Measurements from ENCODE around the gene TWNK. TPM values are rescaled to one million over a fixed set of nuclear protein-coding genes. Genes with fewer than 3 reads are reported as not detected.

Gene TWNK
- total and polyA plus RNA-seq, 2 of the 4 experiments (the other 2 are of a cell fraction), result 7.7 to 8.8 TPM

- peak overlapping the region; percentile 80 to 99 for H4K8ac ChIP-seq (ENCODE audit: low read depth in 2 of 2, low read length in 2 of 2)
- dilution Hi-C loops (cut with HindIII; ENCODE audit: low sequenced_read_pairs, unreplicated experiment), result no loop called here
- H3K14ac ChIP-seq (replicated peaks; ENCODE audit: low read depth, low read length), result peak overlapping the region; percentile 100
- WGBS, 2 experiments (ENCODE audit: extremely low coverage in 2 of 2, insufficient read length in 1 of 2), result 1% methylated on average over 53 of the region's 83 CpGs; no CpG with 5 or more reads in 1 of the 2 experiments
- H4K20me1 ChIP-seq (ENCODE audit: insufficient read depth, low read length), result peaks cover 39% of the 10 kb centered on the region
- POLR2A ChIA-PET (ENCODE audit: unreplicated experiment), result interaction anchor here (0.7 kb wide), 1 partner anchor 9 kb away, joined by 5 read pairs; no protein-coding TSS in a partner anchor
- intact Hi-C loops (cut with micrococcal nuclease), result loop anchor here (1.0 kb wide), 1 partner anchor 14 kb away; no protein-coding TSS in a partner anchor
- H2AFZ ChIP-seq (replicated peaks; ENCODE audit: low read length, poor library complexity), result peak overlapping the region; percentile 92
- peak overlapping the region; percentile 88 for H3K4me2 ChIP-seq (ENCODE audit: low read depth, low read length)
- peak overlapping the region; percentile 88 for H3K18ac ChIP-seq (ENCODE audit: low read depth, low read length)
- DNase-seq (peak; percentile 75), ATAC-seq (ENCODE audit: low read depth) (peak; percentile 57)
- H3K9me3 ChIP-seq (ENCODE audit: control insufficient read depth, insufficient read depth, low read length), result no peaks in the 10 kb centered on the region
- peaks cover 19% of the 10 kb centered on the region; the same call in 1 of the 2 replicates for H3K36me3 ChIP-seq (ENCODE audit: control insufficient read depth, insufficient read depth, low read length)
- peak overlapping the region; percentile 80 for H2BK20ac ChIP-seq (ENCODE audit: low read depth, low read length)
- peak; percentile 58 for TF ChIP-seq SMC3 (IDR thresholded peaks at IDR 0.05; ENCODE audit: low read depth, low read length)
- TF ChIP-seq RFX5 (IDR thresholded peaks at IDR 0.05; ENCODE audit: low read depth, low read length), result no peak
- TF ChIP-seq RAD21 (IDR thresholded peaks at IDR 0.05; ENCODE audit: low read length), result peak; percentile 57
- TF ChIP-seq POLR2A (IDR thresholded peaks at IDR 0.05; ENCODE audit: low read depth, low read length), result peak; percentile 87
- no peak for TF ChIP-seq USF2 (IDR thresholded peaks at IDR 0.05; ENCODE audit: low read depth, low read length)
- TF ChIP-seq MAZ (IDR thresholded peaks at IDR 0.05; ENCODE audit: borderline replicate concordance, low read depth, low read length), result peak; percentile 82
- TF ChIP-seq CTCF (conservative IDR thresholded peaks at IDR 0.05; ENCODE audit: low read depth, low read length), result peak; percentile 85
- no TSS peak for BruUV-seq (replicated peaks)
- H2AK9ac ChIP-seq (replicated peaks; ENCODE audit: low read depth, low read length, poor library complexity), result peak overlapping the region; percentile 100
- H2BK120ac ChIP-seq (ENCODE audit: low read depth, low read length), result peak overlapping the region; percentile 99
- peaks cover 4% of the 10 kb centered on the region for H3K9me1 ChIP-seq (ENCODE audit: insufficient read depth, low read length)
- H3K27me3 ChIP-seq (ENCODE audit: control insufficient read depth, insufficient read depth, low read length), result no peaks in the 10 kb centered on the region
- in situ Hi-C loops (cut with MboI; ENCODE audit: low sequenced_read_pairs), result no loop called here
- H3K23ac ChIP-seq (ENCODE audit: low read depth, low read length), result peak overlapping the region; percentile 100
- peak overlapping the region; percentile 95 for H3K27ac ChIP-seq (ENCODE audit: insufficient read depth, low read length)
- peak overlapping the region; percentile 96 for H3K56ac ChIP-seq (ENCODE audit: extremely low read depth, insufficient read depth, low read length)
- H3K79me1 ChIP-seq (ENCODE audit: low read depth in 1 of 2, low read length in 2 of 2), result peaks cover 12 to 49% of the 10 kb centered on the region in 2 experiments
- H3K4me1 ChIP-seq (ENCODE audit: control insufficient read depth, insufficient read depth, low read length), result peaks cover 25% of the 10 kb centered on the region
- H3K4ac ChIP-seq (ENCODE audit: low read depth, low read length), result peak overlapping the region; percentile 100
- peak overlapping the region; percentile 100 for H2AK5ac ChIP-seq (ENCODE audit: low read depth, low read length)
- peak overlapping the region; percentile 100 for H4K91ac ChIP-seq (ENCODE audit: insufficient read depth, low read depth, low read length)
- CTCF ChIA-PET, result interaction anchor here (0.6 to 4.4 kb wide), 6 partner anchors 8 to 62 kb away, joined by 3 to 48 read pairs (median 5); no protein-coding TSS in a partner anchor
- H3K9ac ChIP-seq (ENCODE audit: low read depth, low read length), result peak overlapping the region; percentile 80
- H4K5ac ChIP-seq (ENCODE audit: low read depth, low read length), result peak overlapping the region; percentile 85
- peak overlapping the region; percentile 97 for H2BK5ac ChIP-seq (ENCODE audit: low read depth, low read length, poor library complexity, severe bottlenecking)
- H2BK15ac ChIP-seq (ENCODE audit: low read depth, low read length), result peak overlapping the region; percentile 99; the same call in 2 of the 3 replicates
- H3K4me3 ChIP-seq (ENCODE audit: insufficient read depth, low read depth, low read length), result peak overlapping the region; percentile 78
These were observed 11.8 kb downstream of the TWNK start for GRCh38 chr10:100998991-100999741.
